Forelimb muscle (tissue), 1 donor: ENCODE data around the gene HJURP. TPM values are rescaled to one million over a fixed set of nuclear protein-coding genes. Genes with fewer than 3 reads are reported as not detected.

Source experiments
- DNase-seq: peaks from one replicate; pipeline ENCODE4 v3.0.0-alpha.2; 2013; ENCODE audit warnings: low read depth
- polyA plus RNA-seq: library from polyadenylated mRNA; unstranded; fragments of 120-200 nt; gene quantifications from one replicate; pipeline ENCODE4 v1.2.1, GENCODE V29; 2013; ENCODE audit not compliant: insufficient read length

The HJURP gene
- polyA plus RNA-seq, 1 donor, result 10.0 TPM

DNA sequence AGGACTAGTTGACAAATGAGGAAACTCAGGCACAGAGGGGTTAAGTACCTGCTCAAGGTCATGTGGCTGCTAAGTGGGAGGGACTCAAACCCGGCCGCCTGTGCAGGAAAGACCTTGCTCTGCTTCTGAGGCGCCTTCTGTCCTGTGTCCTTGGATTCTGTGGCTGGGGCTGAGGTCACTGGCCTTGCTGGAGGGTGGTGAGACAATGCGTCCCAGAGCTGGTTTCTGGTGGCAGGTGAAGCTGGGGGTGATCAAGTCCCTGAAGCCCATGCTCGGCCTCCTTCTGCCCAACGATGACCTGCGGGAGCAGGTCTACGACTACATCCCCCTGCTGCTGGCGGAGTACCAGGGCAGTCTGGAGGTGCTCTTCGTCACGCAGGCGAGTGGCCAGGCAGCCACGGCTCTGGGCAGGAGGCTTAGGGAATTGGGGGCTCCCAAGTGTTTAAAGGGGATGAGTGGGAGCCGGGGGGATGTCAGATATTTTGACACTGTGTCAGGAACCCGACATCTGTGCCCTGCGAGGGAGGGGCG, 60.1 kb downstream of the HJURP start:
- DNase-seq, result no peak

GRCh38 chr2:233793465-233794127, 60.7 kb downstream of the HJURP start:
- DNase-seq, result no peak

DNA sequence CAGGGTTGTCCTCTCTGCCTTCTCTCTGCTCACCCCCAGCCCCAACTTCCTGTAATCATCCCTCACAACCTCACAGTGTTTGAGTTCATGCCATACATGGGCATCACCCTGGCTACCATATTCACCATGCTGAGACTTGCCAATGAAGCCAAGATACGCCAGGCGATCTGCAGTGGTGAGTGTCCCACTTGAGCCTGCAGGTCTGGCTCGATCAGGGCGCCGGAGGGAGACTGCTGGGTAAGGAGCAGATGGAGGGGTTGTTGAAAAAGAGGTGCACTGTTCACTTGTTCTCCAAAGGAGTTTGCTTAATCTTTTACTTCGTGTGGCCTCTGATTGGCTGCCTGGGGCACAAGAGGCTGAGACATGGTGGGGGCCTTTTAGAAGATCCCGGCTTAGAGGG, 61.6 kb downstream of the HJURP start:
- DNase-seq, result no peak

- DNase-seq, result no peak
Observed at GRCh38 chr2:233791883-233792329, 62.4 kb downstream of the HJURP start.

DNA sequence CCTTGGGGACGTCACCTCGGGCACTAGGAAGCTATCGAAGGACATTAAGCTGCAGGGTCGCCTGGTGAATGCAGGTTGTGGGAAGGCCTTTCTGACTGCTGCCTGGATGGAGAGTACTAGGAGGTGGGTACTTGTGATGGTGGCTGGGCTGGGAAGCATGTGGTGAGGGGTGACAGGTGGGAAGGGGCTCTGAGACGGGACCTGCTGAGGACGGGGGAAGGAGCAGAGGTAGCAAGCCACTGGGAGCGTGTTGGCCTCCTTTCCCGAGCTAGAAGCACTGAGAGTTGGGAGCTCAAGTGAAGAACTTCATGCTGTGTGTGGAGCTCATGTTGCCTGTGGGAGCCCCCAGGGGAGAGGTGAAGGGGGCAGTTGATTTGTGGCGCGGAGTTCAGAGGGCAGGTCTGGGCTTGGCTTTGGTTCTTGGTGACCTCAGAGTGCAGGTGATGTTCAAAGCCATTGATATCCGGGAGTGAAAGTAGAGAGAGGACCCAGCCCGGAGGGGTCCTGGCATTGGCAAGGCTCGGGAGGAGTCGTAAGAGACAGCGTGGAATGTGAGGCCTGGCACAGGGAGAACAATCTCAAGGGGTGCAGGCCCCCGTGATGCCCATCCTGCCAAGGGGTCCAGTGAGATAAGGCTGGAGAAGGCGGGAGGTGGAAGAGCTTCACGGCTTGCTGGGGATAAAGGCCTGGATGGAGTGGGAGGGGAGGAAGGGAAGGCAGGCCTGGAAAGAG, 63.0 kb downstream of the HJURP start:
- DNase-seq, result no peak

GRCh38 chr2:233789554-233789953, 64.8 kb downstream of the HJURP start:
- no peak for DNase-seq

Other genes with a start within 250 kb of the HJURP start
- gene UGT1A8, start 236.9 kb downstream of the HJURP start, polyA plus RNA-seq, result not detected
- not detected for gene UGT1A10, start 218.1 kb downstream of the HJURP start, polyA plus RNA-seq
- gene UGT1A9, start 182.6 kb downstream of the HJURP start, polyA plus RNA-seq, result not detected
- not detected for gene UGT1A7, start 172.6 kb downstream of the HJURP start, polyA plus RNA-seq
- not detected for gene UGT1A6, start 161.6 kb downstream of the HJURP start, polyA plus RNA-seq
- not detected for gene UGT1A5, start 141.6 kb downstream of the HJURP start, polyA plus RNA-seq
- gene UGT1A4, start 135.8 kb downstream of the HJURP start, polyA plus RNA-seq, result not detected
- not detected for gene UGT1A3, start 125.5 kb downstream of the HJURP start, polyA plus RNA-seq
- gene UGT1A1, start 94.3 kb downstream of the HJURP start, polyA plus RNA-seq, result 0.08 TPM
- gene MROH2A, start 76.2 kb downstream of the HJURP start, polyA plus RNA-seq, result not detected
- gene TRPM8, start 62.8 kb upstream of the HJURP start, polyA plus RNA-seq, result 0.25 TPM
- not detected for gene SPP2, start 196.2 kb upstream of the HJURP start, polyA plus RNA-seq